NCI-H2081 treated with DMSO at 0.1 percent for 48 hours (cell line): Measurements from ENCODE around the gene ORMDL1.
"Not testable (repeated sequence)": the region's sequence is repeated elsewhere in the genome, so short reads cannot be mapped to it uniquely, and the experiment has no call there.

Experiments
- DNase-seq: peaks from one replicate; lab custom pipeline; 2025; lab: John Stamatoyannopoulos, UW

The ORMDL1 gene

GRCh38 chr2:189770590-189771322 lies 13.4 kb downstream of the ORMDL1 start:
- DNase-seq: no peak

GRCh38 chr2:189763908-189764661 lies 20.1 kb downstream of the ORMDL1 start:
- no peak for DNase-seq

- peak; percentile 75 for DNase-seq
These were observed 21.4 kb downstream of the ORMDL1 start, which contains the start of gene OSGEPL1 for GRCh38 chr2:189762551-189763298. Gene OSGEPL1 (minus strand): TSS chr2:189762792. CDS start chr2:189761640, 1,152 bp downstream.

GRCh38 chr2:189762229-189762550 lies 21.9 kb downstream of the ORMDL1 start:
- DNase-seq: no peak

- DNase-seq: not testable (repeated sequence)
These were observed 24.0 kb downstream of the ORMDL1 start for GRCh38 chr2:189760154-189760553.

GRCh38 chr2:189756311-189756952 lies 27.7 kb downstream of the ORMDL1 start:
- no peak for DNase-seq

GRCh38 chr2:189751080-189751658 lies 33.0 kb downstream of the ORMDL1 start:
- DNase-seq: no peak

- DNase-seq: no peak
These were observed 54.7 kb downstream of the ORMDL1 start for GRCh38 chr2:189729430-189729829.

GRCh38 chr2:189726849-189727248 lies 57.3 kb downstream of the ORMDL1 start:
- DNase-seq: no peak

GRCh38 chr2:189726271-189726670 lies 57.9 kb downstream of the ORMDL1 start:
- DNase-seq: no peak

- DNase-seq: no peak
These were observed 60.9 kb downstream of the ORMDL1 start for GRCh38 chr2:189723192-189723591.
